Left ventricle myocardium inferior (tissue), 1 donor: ENCODE data around the gene PTGIR. TPM values are rescaled to one million over a fixed set of nuclear protein-coding genes. Genes with fewer than 3 reads are reported as not detected.

ENCODE experiments used
- DNase-seq: peaks from one replicate; pipeline ENCODE4 v3.0.0-alpha.2; 2020
- H3K27ac ChIP-seq: fragments of 200-600 bp; replicated peaks from 2 replicates; pipeline ENCODE4 v1.8.0; 2021
- H3K27me3 ChIP-seq: fragments of 200-600 bp; 2 replicates; pipeline ENCODE4 v1.8.0; 2021; ENCODE audit warnings: low read depth
- H3K36me3 ChIP-seq: fragments of 200-600 bp; 2 replicates; pipeline ENCODE4 v1.8.0; 2021
- H3K4me1 ChIP-seq: fragments of 200-600 bp; 2 replicates; pipeline ENCODE4 v1.8.0; 2021
- H3K4me3 ChIP-seq: fragments of 200-600 bp; 2 replicates; pipeline ENCODE4 v1.8.0; 2021; ENCODE audit warnings: mild to moderate bottlenecking, moderate library complexity
- H3K9me3 ChIP-seq: fragments of 200-600 bp; replicated peaks from 2 replicates; pipeline ENCODE4 v1.8.0; 2021
- CTCF ChIP-seq: fragments of 200-600 bp; IDR thresholded peaks from 2 replicates; pipeline ENCODE4 v1.8.0; 2021; ENCODE audit warnings: antibody characterized with exemption, mild to moderate bottlenecking, borderline replicate concordance
- intact Hi-C: fragments of 100-400 bp; cut with micrococcal nuclease; formaldehyde crosslinking; loops from one replicate; pipeline ENCODE4 v1.11.0; 2022
- total RNA-seq: library from RNA; stranded (reverse); fragmentation: NEBNext Ultra II Directional; extraction: Animal tissue kit (Norgen Biotek cat#: 25700); gene quantifications from one replicate; pipeline ENCODE4 v1.2.1, GENCODE V29; 2021
- donor health status: DM: no; HTN: yes; CAD: no; lungs with severe emphysema.

The PTGIR gene
- total RNA-seq, 1 donor from 2014 or later, result 3.7 TPM

GRCh38 chr19:46661020-46661731 lies 36.3 kb upstream of the PTGIR start, which contains the start of gene DACT3:
Gene DACT3 (minus strand): TSS chr19:46661182. CDS start chr19:46661064, 118 bp downstream.
- DNase-seq, result peak; percentile 100
- peak within 1 kb of the TSS; percentile 82 for H3K27ac ChIP-seq
- peaks cover 22% of the 10 kb centered on the region for H3K27me3 ChIP-seq
- intact Hi-C loops, result no loop called here
- H3K4me3 ChIP-seq, result peak within 1 kb of the TSS; percentile 81
- peak; percentile 20 for TF ChIP-seq CTCF
- peaks cover 34% of the 10 kb centered on the region for H3K4me1 ChIP-seq
- no peaks in the 10 kb centered on the region for H3K36me3 ChIP-seq
- no peaks in the 10 kb centered on the region for H3K9me3 ChIP-seq

GRCh38 chr19:46660551-46661019 lies 35.7 kb upstream of the PTGIR start:
- intact Hi-C loops, result no loop called here

GRCh38 chr19:46660008-46660517 lies 35.2 kb upstream of the PTGIR start:
- Histone ChIP-seq H3K27ac (peak overlapping the region; percentile 82), H3K9me3 (no peaks in the 10 kb centered on the region), H3K4me3 (peak overlapping the region; percentile 81), H3K27me3 (peaks cover 22% of the 10 kb centered on the region), H3K4me1 (peaks cover 34% of the 10 kb centered on the region), H3K36me3 (no peaks in the 10 kb centered on the region)
- peak; percentile 22 for DNase-seq
- no peak for TF ChIP-seq CTCF
- intact Hi-C loops, result no loop called here

More at GRCh38 chr19:46660551-46661019, 35.7 kb upstream of the PTGIR start:
- peak overlapping the region; percentile 81 for H3K4me3 ChIP-seq
- H3K27ac ChIP-seq, result peak overlapping the region; percentile 82
- peak; percentile 46 for DNase-seq
- peaks cover 34% of the 10 kb centered on the region for H3K4me1 ChIP-seq
- no peak for TF ChIP-seq CTCF
- H3K27me3 ChIP-seq, result peaks cover 22% of the 10 kb centered on the region
- H3K9me3 ChIP-seq, result no peaks in the 10 kb centered on the region
- H3K36me3 ChIP-seq, result no peaks in the 10 kb centered on the region

GRCh38 chr19:46659151-46660007 lies 34.5 kb upstream of the PTGIR start:
- no peak for DNase-seq
- TF ChIP-seq CTCF, result no peak
- intact Hi-C loops, result no loop called here
- Histone ChIP-seq H3K27me3 (peaks cover 25% of the 10 kb centered on the region), H3K36me3 (no peaks in the 10 kb centered on the region), H3K4me3 (peak overlapping the region; percentile 81), H3K27ac (peak overlapping the region; percentile 82), H3K9me3 (no peaks in the 10 kb centered on the region), H3K4me1 (peaks cover 34% of the 10 kb centered on the region)

GRCh38 chr19:46656541-46656940 lies 31.7 kb upstream of the PTGIR start:
- no peak for TF ChIP-seq CTCF
- Histone ChIP-seq H3K4me3 (no peak overlapping the region), H3K27me3 (peaks cover 25% of the 10 kb centered on the region), H3K4me1 (peaks cover 27% of the 10 kb centered on the region), H3K9me3 (no peaks in the 10 kb centered on the region), H3K27ac (no peak overlapping the region), H3K36me3 (no peaks in the 10 kb centered on the region)
- no peak for DNase-seq
- intact Hi-C loops, result no loop called here
